GM23338 (cell line): ENCODE results near the gene ERBB4. TPM values are rescaled to one million over a fixed set of nuclear protein-coding genes. Genes with fewer than 3 reads are reported as not detected.

Source experiments
- ATAC-seq: fragments of 200-7000 bp; cut with Tn5 transposase; 3 replicates; pipeline ENCODE4 v1.9.1; 2020
- DNase-seq: peaks from one replicate; pipeline ENCODE4 v3.0.0-alpha.2; 2015; ENCODE audit warnings: low spot score
- H2AFZ ChIP-seq: fragments of 200-600 bp; sonication (generic); 2 replicates; pipeline ENCODE4 v1.8.0; 2016; ENCODE audit warnings: antibody characterized with exemption, mild to moderate bottlenecking, moderate library complexity
- H3F3A ChIP-seq: fragments of 200-600 bp; sonication (generic); replicated peaks from 2 replicates; pipeline ENCODE4 v1.8.0; 2017; ENCODE audit warnings: antibody characterized with exemption, mixed run types, low read depth
- H3K27ac ChIP-seq: fragments of 200-600 bp; sonication (generic); 2 replicates; pipeline ENCODE4 v1.6.1; 2016; ENCODE audit warnings: low read depth
- H3K27me3 ChIP-seq: fragments of 200-600 bp; sonication (generic); 2 replicates; pipeline ENCODE4 v1.8.0; 2016; ENCODE audit warnings: mild to moderate bottlenecking, mixed run types, moderate library complexity; ENCODE audit not compliant: insufficient read depth
- H3K36me3 ChIP-seq: fragments of 200-600 bp; sonication (generic); 2 replicates; pipeline ENCODE4 v1.8.0; 2016; ENCODE audit warnings: mild to moderate bottlenecking; ENCODE audit not compliant: insufficient read depth
- H3K4me1 ChIP-seq: fragments of 200-600 bp; sonication (generic); 2 replicates; pipeline ENCODE4 v1.8.0; 2016; ENCODE audit warnings: mild to moderate bottlenecking, moderate library complexity; ENCODE audit not compliant: insufficient read depth
- H3K4me2 ChIP-seq: fragments of 200-600 bp; sonication (generic); 2 replicates; pipeline ENCODE4 v1.7.1; 2017; ENCODE audit warnings: mixed run types
- H3K4me3 ChIP-seq: fragments of 200-600 bp; sonication (generic); 2 replicates; pipeline ENCODE4 v1.6.1; 2016; ENCODE audit warnings: mixed run types
- H3K79me2 ChIP-seq: fragments of 200-600 bp; sonication (generic); replicated peaks from 2 replicates; pipeline ENCODE4 v1.8.0; 2017; ENCODE audit warnings: mild to moderate bottlenecking; ENCODE audit not compliant: insufficient read depth
- H3K9me2 ChIP-seq: fragments of 200-600 bp; sonication (generic); 2 replicates; pipeline ENCODE4 v1.8.0; 2017; ENCODE audit not compliant: insufficient read depth
- H4K20me1 ChIP-seq: fragments of 200-600 bp; sonication (generic); replicated peaks from 2 replicates; pipeline ENCODE4 v1.8.0; 2017; ENCODE audit warnings: mild to moderate bottlenecking; ENCODE audit not compliant: insufficient read depth
- H3K27ac Mint-ChIP-seq: 2 replicates; pipeline ENCODE4 v1.8.0; 2020; ENCODE audit warnings: inconsistent platforms, mild to moderate bottlenecking, moderate library complexity, mixed read lengths
- H3K27me3 Mint-ChIP-seq: 3 replicates; pipeline ENCODE4 v1.8.0; 2022; ENCODE audit warnings: low read depth, mild to moderate bottlenecking, moderate library complexity, mixed read lengths, inconsistent platforms; ENCODE audit not compliant: insufficient read depth, poor library complexity
- H3K36me3 Mint-ChIP-seq: 3 replicates; pipeline ENCODE4 v1.8.0; 2021; ENCODE audit warnings: low read depth, mild to moderate bottlenecking, inconsistent platforms, moderate library complexity, mixed read lengths
- H3K4me1 Mint-ChIP-seq: 3 replicates; pipeline ENCODE4 v1.8.0; 2020; ENCODE audit warnings: mild to moderate bottlenecking, inconsistent platforms, mixed read lengths
- H3K4me3 Mint-ChIP-seq: 3 replicates; pipeline ENCODE4 v1.8.0; 2021; ENCODE audit warnings: moderate library complexity, mild to moderate bottlenecking, inconsistent platforms, mixed read lengths
- H3K9me3 Mint-ChIP-seq: 3 replicates; pipeline ENCODE4 v1.8.0; 2020; ENCODE audit warnings: moderate library complexity, mild to moderate bottlenecking, inconsistent platforms, mixed read lengths
- ETS1 ChIP-seq: IDR thresholded peaks from 2 replicates; pipeline ENCODE4 v1.6.1; 2016; ENCODE audit warnings: antibody characterized with exemption
- EZH2phosphoT487 ChIP-seq: fragments of 200-600 bp; sonication (generic); IDR thresholded peaks from one replicate; pipeline ENCODE4 v1.8.1; 2018; ENCODE audit warnings: antibody characterized with exemption; ENCODE audit not compliant: unreplicated experiment
- JUNB ChIP-seq: IDR thresholded peaks from one replicate; pipeline ENCODE4 v1.6.1; 2016; ENCODE audit warnings: antibody characterized with exemption; ENCODE audit not compliant: unreplicated experiment
- NANOG ChIP-seq: IDR thresholded peaks from 2 replicates; pipeline ENCODE4 v1.6.1; 2016; ENCODE audit warnings: antibody characterized with exemption, borderline replicate concordance
- REST ChIP-seq: IDR thresholded peaks from one replicate; pipeline ENCODE4 v1.6.1; 2018; ENCODE audit warnings: antibody characterized with exemption; ENCODE audit not compliant: unreplicated experiment
- ZNF462 ChIP-seq: fragments of 250-450 bp; sonication (Bioruptor Pico); IDR thresholded peaks from 2 replicates; pipeline ENCODE4 v1.5.0; 2020; ENCODE audit warnings: mild to moderate bottlenecking, moderate library complexity
- polyA plus RNA-seq: library from polyadenylated mRNA; unstranded; fragments of >200 nt; fragmentation: Nextera tagmentation; extraction: Ambion mirVana; gene quantifications from 2 replicates; pipeline ENCODE4 v1.2.1, GENCODE V29; 2016
- total RNA-seq: library from RNA; depleted of rRNA; stranded (reverse); fragments of >200 nt; shearing (Covaris generic); gene quantifications from 2 replicates; pipeline ENCODE4 v1.2.3, GENCODE V29; 2014

ERBB4 gene
- total and polyA plus RNA-seq, 2 experiments from 2014 or later = 0.73 to 1.1 TPM

DNA sequence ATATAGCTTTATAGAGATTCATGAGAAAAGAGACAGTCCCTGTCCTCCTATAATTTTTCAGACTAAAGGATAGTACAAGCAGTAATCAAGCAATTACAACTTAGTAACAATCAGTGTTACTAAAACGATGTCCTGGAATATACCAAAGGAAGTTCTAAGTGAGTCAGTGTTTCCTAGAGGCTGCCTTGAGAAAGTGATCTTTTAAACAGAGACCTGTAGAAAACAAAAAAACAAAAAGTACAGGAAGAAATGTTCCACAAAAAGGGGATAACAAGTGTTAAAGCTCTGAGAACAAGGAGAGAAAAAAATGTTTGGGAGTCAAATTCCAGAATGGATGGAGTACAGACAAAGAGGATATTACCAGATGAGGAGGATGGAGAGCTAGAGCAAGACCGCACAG, 556.4 kb downstream of the ERBB4 start (continued):
- no peak for TF ChIP-seq REST
- TF ChIP-seq NANOG = no peak
- no peak for TF ChIP-seq EZH2phosphoT487
- no peak for TF ChIP-seq ETS1

- Mint-ChIP-seq H3K27me3 (no peaks in the 10 kb centered on the region), H3K27ac (no peak overlapping the region), H3K4me1 (no peaks in the 10 kb centered on the region), H3K36me3 (no peaks in the 10 kb centered on the region), H3K9me3 (no peaks in the 10 kb centered on the region), H3K4me3 (no peak overlapping the region)
- no peak for ATAC-seq
- Histone ChIP-seq H3K4me1 (no peaks in the 10 kb centered on the region), H2AFZ (no peak overlapping the region), H3K4me2 (no peak overlapping the region), H3K9me2 (no peaks in the 10 kb centered on the region), H4K20me1 (no peaks in the 10 kb centered on the region), H3K36me3 (no peaks in the 10 kb centered on the region), H3K27me3 (no peaks in the 10 kb centered on the region), H3K4me3 (no peak overlapping the region), H3K27ac (no peak overlapping the region), H3F3A (no peaks in the 10 kb centered on the region), H3K79me2 (no peaks in the 10 kb centered on the region)
- no peak for DNase-seq
- TF ChIP-seq ETS1 (no peak), JUNB (no peak), ZNF462 (no peak), NANOG (no peak), EZH2phosphoT487 (no peak), REST (no peak)
These were observed 557.2 kb downstream of the ERBB4 start for GRCh38 chr2:211981451-211981850.
